ENCODE results near the gene KCNA2. TPM values are rescaled to one million over a fixed set of nuclear protein-coding genes. Genes with fewer than 3 reads are reported as not detected.

The KCNA2 gene
- total RNA-seq, 4 donors from 2014 or later, result 2.9 to 6.8 (median 3.5) TPM

- no peaks in the 10 kb centered on the region for H3K36me3 ChIP-seq
- H3K4me1 ChIP-seq, result peaks cover 0 to 8% of the 10 kb centered on the region in 2 donors
- no peak overlapping the region for H3K4me3 ChIP-seq (replicated peaks in 1 of 3)
- no peak for DNase-seq
- no peaks in the 10 kb centered on the region for H3K9me3 ChIP-seq
- TF ChIP-seq CTCF (IDR thresholded peaks at IDR 0.05) (no peak), POLR2A (IDR thresholded peaks at IDR 0.05) (no peak)
- H3K27me3 ChIP-seq, result no peaks in the 10 kb centered on the region
- H3K27ac ChIP-seq, result no peak overlapping the region
- intact Hi-C loops (cut with DNase I), result no loop called here
- WGBS, 2 donors, result 88 to 91% methylated on average over 6 of the region's 6 CpGs
Observed at GRCh38 chr1:110638556-110638955, 32.4 kb upstream of the KCNA2 start.

- WGBS, 2 donors, result 55 to 60% methylated on average over 2 of the region's 2 CpGs
- DNase-seq, result no peak
- TF ChIP-seq POLR2A (IDR thresholded peaks at IDR 0.05) (no peak), CTCF (IDR thresholded peaks at IDR 0.05) (no peak)
- Histone ChIP-seq H3K9me3 (no peaks in the 10 kb centered on the region), H3K27me3 (no peaks in the 10 kb centered on the region), H3K36me3 (no peaks in the 10 kb centered on the region), H3K4me3 (replicated peaks in 1 of 3) (no peak overlapping the region), H3K4me1 (peaks cover 0 to 8% of the 10 kb centered on the region in 2 donors), H3K27ac (no peak overlapping the region)
- intact Hi-C loops (cut with DNase I), result no loop called here
Observed at GRCh38 chr1:110638058-110638457, 31.9 kb upstream of the KCNA2 start.

- Histone ChIP-seq H3K4me1 (peaks cover 0 to 8% of the 10 kb centered on the region in 2 donors), H3K27ac (no peak overlapping the region), H3K36me3 (no peaks in the 10 kb centered on the region), H3K27me3 (no peaks in the 10 kb centered on the region), H3K9me3 (no peaks in the 10 kb centered on the region), H3K4me3 (replicated peaks in 1 of 3) (no peak overlapping the region)
- intact Hi-C loops (cut with DNase I), result no loop called here
- 54 to 80% methylated on average over 2 to 3 of the region's 3 CpGs for WGBS, 2 donors
- DNase-seq, result no peak
- no peak for TF ChIP-seq POLR2A (IDR thresholded peaks at IDR 0.05)
- no peak for TF ChIP-seq CTCF (IDR thresholded peaks at IDR 0.05)
Observed at GRCh38 chr1:110637475-110637874, 31.3 kb upstream of the KCNA2 start.

GRCh38 chr1:110636149-110636935 is 30.2 kb upstream of the KCNA2 start:
- Histone ChIP-seq H3K4me3 (replicated peaks in 1 of 3) (no peak overlapping the region), H3K9me3 (no peaks in the 10 kb centered on the region), H3K36me3 (no peaks in the 10 kb centered on the region), H3K27ac (no peak overlapping the region), H3K4me1 (peaks cover 0 to 8% of the 10 kb centered on the region in 2 donors), H3K27me3 (no peaks in the 10 kb centered on the region)
- 79 to 90% methylated on average over 4 of the region's 4 CpGs for WGBS, 2 donors
- intact Hi-C loops (cut with DNase I), result no loop called here
- no peak for DNase-seq
- TF ChIP-seq CTCF (IDR thresholded peaks at IDR 0.05), result no peak
- TF ChIP-seq POLR2A (IDR thresholded peaks at IDR 0.05), result no peak

- Histone ChIP-seq H3K4me3 (replicated peaks in 1 of 3) (no peak overlapping the region), H3K27me3 (no peaks in the 10 kb centered on the region), H3K36me3 (no peaks in the 10 kb centered on the region), H3K27ac (no peak overlapping the region), H3K4me1 (peaks cover 0 to 8% of the 10 kb centered on the region in 2 donors), H3K9me3 (no peaks in the 10 kb centered on the region)
- no peak for DNase-seq
- WGBS, 2 donors, result 76 to 89% methylated on average over 2 of the region's 2 CpGs
- TF ChIP-seq CTCF (IDR thresholded peaks at IDR 0.05), result no peak
- TF ChIP-seq POLR2A (IDR thresholded peaks at IDR 0.05), result no peak
- intact Hi-C loops (cut with DNase I), result no loop called here
Observed at GRCh38 chr1:110635434-110635833, 29.3 kb upstream of the KCNA2 start.
